Thyroid gland (tissue), 4 donors: Measurements from ENCODE around the gene TNNI3. TPM values are rescaled to one million over a fixed set of nuclear protein-coding genes. Genes with fewer than 3 reads are reported as not detected.
"Not testable (repeated sequence)": the region's sequence is repeated elsewhere in the genome, so short reads cannot be mapped to it uniquely, and the experiment has no call there.

Experiments
- DNase-seq, 2 donors: peaks; one replicate each; pipeline ENCODE4 v3.0.0-alpha.2; 2019
- H3K27ac ChIP-seq, 3 donors: fragments of 200-600 bp; sonication (generic); 1 replicate in 2 of 3; 2 replicates in 1 of 3; pipeline ENCODE4 v1.5.1; 2016 to 2019; ENCODE audit warnings: mild to moderate bottlenecking in 1 of 3, moderate library complexity in 1 of 3
- H3K27me3 ChIP-seq: fragments of 200-600 bp; sonication (generic); one replicate; pipeline ENCODE4 v1.5.1; 2019
- H3K36me3 ChIP-seq, 2 donors: fragments of 200-600 bp; sonication (generic); one replicate each; pipeline ENCODE4 v1.5.1; 2016 to 2019
- H3K4me1 ChIP-seq, 2 donors: fragments of 200-600 bp; sonication (generic); one replicate each; pipeline ENCODE4 v1.5.1; 2017 to 2019
- H3K4me3 ChIP-seq, 3 donors: fragments of 200-600 bp; sonication (generic); replicated peaks in 1 of 3; 1 replicate in 2 of 3; 2 replicates in 1 of 3; pipeline ENCODE4 v1.5.1; 2016; ENCODE audit warnings: mild to moderate bottlenecking in 1 of 3
- H3K9me3 ChIP-seq: fragments of 200-600 bp; sonication (generic); one replicate; pipeline ENCODE4 v1.5.1; 2017
- CTCF ChIP-seq, 6 experiments: fragments of 200-600 bp in 3 of 6; fragments of 450-650 bp in 3 of 6; sonication (generic) in 3 of 6; IDR thresholded peaks; one replicate each; pipeline ENCODE4 v1.5.1; 2016 to 2019; ENCODE audit warnings: antibody characterized with exemption in 6 of 6, mild to moderate bottlenecking in 2 of 6, inconsistent platforms in 1 of 6, moderate library complexity in 1 of 6
- POLR2A ChIP-seq, 2 donors: fragments of 450-650 bp; IDR thresholded peaks; one replicate each; pipeline ENCODE4 v1.6.1; 2017; ENCODE audit warnings: antibody characterized with exemption in 2 of 2, mild to moderate bottlenecking in 2 of 2, moderate library complexity in 1 of 2
- WGBS, 2 donors: methylation state at CpG; one replicate each; pipeline ENCODE4 v1.1.5; 2017; 5-methylcytosine and 5-hydroxymethylcytosine counted together
- intact Hi-C: fragments of 100-400 bp; cut with DNase I; formaldehyde crosslinking; loops from one replicate; pipeline ENCODE4 v1.15.1; 2023
- total RNA-seq, 4 donors: library from RNA; depleted of rRNA; stranded (reverse); fragments of >200 nt; gene quantifications; one replicate each; pipeline ENCODE4 v1.2.3, GENCODE V29; 2016

Gene TNNI3
- total RNA-seq, 4 donors from 2014 or later, result not detected

- Histone ChIP-seq H3K36me3 (peaks cover 5 to 9% of the 10 kb centered on the region in 2 donors), H3K4me3 (no peak overlapping the region), H3K27me3 (no peaks in the 10 kb centered on the region), H3K9me3 (no peaks in the 10 kb centered on the region), H3K27ac (peak overlapping the region in 1 of 3 donors; percentile 94), H3K4me1 (peaks cover 30 to 39% of the 10 kb centered on the region in 2 donors)
- intact Hi-C loops, result no loop called here
- WGBS, 2 donors, result 69 to 89% methylated on average over 21 of the region's 21 CpGs
- TF ChIP-seq CTCF (IDR thresholded peaks at IDR 0.05), result no peak
- TF ChIP-seq POLR2A (IDR thresholded peaks at IDR 0.05), result no peak
- DNase-seq, result no peak
These were observed 46.2 kb downstream of the TNNI3 start for GRCh38 chr19:55111238-55111831.

- Histone ChIP-seq H3K27ac (no peak overlapping the region), H3K4me1 (peaks cover 16 to 22% of the 10 kb centered on the region in 2 donors)
- intact Hi-C loops, result no loop called here
These were observed 47.8 kb downstream of the TNNI3 start for GRCh38 chr19:55109527-55110291.

GRCh38 chr19:55107252-55107651, 50.3 kb downstream of the TNNI3 start:
- peaks cover 12% of the 10 kb centered on the region in 2 donors for H3K36me3 ChIP-seq
- H3K4me1 ChIP-seq, DNase-seq, H3K27ac ChIP-seq, H3K4me3 ChIP-seq, H3K9me3 ChIP-seq, H3K27me3 ChIP-seq, intact Hi-C loops: not testable (repeated sequence)
- WGBS, 2 donors, result 95 to 100% methylated on average over 3 of the region's 3 CpGs

More at GRCh38 chr19:55109527-55110291, 47.8 kb downstream of the TNNI3 start:
- no peak for TF ChIP-seq POLR2A (IDR thresholded peaks at IDR 0.05)
- no peak for TF ChIP-seq CTCF (IDR thresholded peaks at IDR 0.05)
- Histone ChIP-seq H3K4me3 (no peak overlapping the region), H3K36me3 (peaks cover 5 to 9% of the 10 kb centered on the region in 2 donors), H3K9me3 (no peaks in the 10 kb centered on the region), H3K27me3 (no peaks in the 10 kb centered on the region)
- DNase-seq, result no peak
- WGBS, 2 donors, result 87 to 89% methylated on average over 12 to 19 of the region's 20 CpGs

GRCh38 chr19:55106591-55106990, 50.9 kb downstream of the TNNI3 start:
- H3K27me3 ChIP-seq, result no peaks in the 10 kb centered on the region
- H3K36me3 ChIP-seq, result peaks cover 8 to 14% of the 10 kb centered on the region in 2 donors
- no peak for DNase-seq
- H3K27ac ChIP-seq, result no peak overlapping the region
- WGBS, 2 donors, result 91 to 94% methylated on average over 6 of the region's 6 CpGs
- intact Hi-C loops, result no loop called here
- H3K9me3 ChIP-seq, result no peaks in the 10 kb centered on the region
- no peak for TF ChIP-seq CTCF (IDR thresholded peaks at IDR 0.05)
- no peak for TF ChIP-seq POLR2A (IDR thresholded peaks at IDR 0.05)
- H3K4me1 ChIP-seq, result no peaks in the 10 kb centered on the region
- H3K4me3 ChIP-seq, result no peak overlapping the region

- H3K27ac ChIP-seq, result no peak overlapping the region
- no peaks in the 10 kb centered on the region for H3K9me3 ChIP-seq
- DNase-seq, result no peak
- TF ChIP-seq POLR2A (IDR thresholded peaks at IDR 0.05), result no peak
- TF ChIP-seq CTCF (IDR thresholded peaks at IDR 0.05), result no peak
- 88 to 97% methylated on average over 2 of the region's 2 CpGs for WGBS, 2 donors
- peaks cover 8 to 14% of the 10 kb centered on the region in 2 donors for H3K36me3 ChIP-seq
- H3K27me3 ChIP-seq, result no peaks in the 10 kb centered on the region
- H3K4me3 ChIP-seq, result no peak overlapping the region
- H3K4me1 ChIP-seq, result no peaks in the 10 kb centered on the region
- intact Hi-C loops, result no loop called here
These were observed 52.3 kb downstream of the TNNI3 start for GRCh38 chr19:55105237-55105636.
